PFSK-1 (cell line): ENCODE measurements around the gene EIF4B.

Source experiments
- POLR2AphosphoS5 ChIP-seq: IDR thresholded peaks from 2 replicates; pipeline ENCODE4 v1.6.1; 2012; ENCODE audit warnings: low read depth, mild to moderate bottlenecking, control low read depth, low read length, moderate library complexity
- TAF1 ChIP-seq: IDR thresholded peaks from 2 replicates; pipeline ENCODE4 v1.6.1; 2012; ENCODE audit warnings: low read length, control low read depth, borderline replicate concordance; ENCODE audit not compliant: insufficient read depth
- TF ChIP-seq, protein P1 (sequence below), 2 experiments: IDR thresholded peaks; 2 replicates each; pipeline versions ENCODE4 v1.6.1 to v1.8.0; 2011 to 2012; ENCODE audit warnings: low read depth in 2 of 2, low read length in 2 of 2, control low read depth in 1 of 2, inconsistent platforms in 1 of 2, mild to moderate bottlenecking in 1 of 2, moderate library complexity in 1 of 2; ENCODE audit not compliant: insufficient read depth in 1 of 2

- no peak for TF ChIP-seq POLR2AphosphoS5
- TF ChIP-seq TAF1 = no peak
- TF ChIP-seq, protein P1, sequence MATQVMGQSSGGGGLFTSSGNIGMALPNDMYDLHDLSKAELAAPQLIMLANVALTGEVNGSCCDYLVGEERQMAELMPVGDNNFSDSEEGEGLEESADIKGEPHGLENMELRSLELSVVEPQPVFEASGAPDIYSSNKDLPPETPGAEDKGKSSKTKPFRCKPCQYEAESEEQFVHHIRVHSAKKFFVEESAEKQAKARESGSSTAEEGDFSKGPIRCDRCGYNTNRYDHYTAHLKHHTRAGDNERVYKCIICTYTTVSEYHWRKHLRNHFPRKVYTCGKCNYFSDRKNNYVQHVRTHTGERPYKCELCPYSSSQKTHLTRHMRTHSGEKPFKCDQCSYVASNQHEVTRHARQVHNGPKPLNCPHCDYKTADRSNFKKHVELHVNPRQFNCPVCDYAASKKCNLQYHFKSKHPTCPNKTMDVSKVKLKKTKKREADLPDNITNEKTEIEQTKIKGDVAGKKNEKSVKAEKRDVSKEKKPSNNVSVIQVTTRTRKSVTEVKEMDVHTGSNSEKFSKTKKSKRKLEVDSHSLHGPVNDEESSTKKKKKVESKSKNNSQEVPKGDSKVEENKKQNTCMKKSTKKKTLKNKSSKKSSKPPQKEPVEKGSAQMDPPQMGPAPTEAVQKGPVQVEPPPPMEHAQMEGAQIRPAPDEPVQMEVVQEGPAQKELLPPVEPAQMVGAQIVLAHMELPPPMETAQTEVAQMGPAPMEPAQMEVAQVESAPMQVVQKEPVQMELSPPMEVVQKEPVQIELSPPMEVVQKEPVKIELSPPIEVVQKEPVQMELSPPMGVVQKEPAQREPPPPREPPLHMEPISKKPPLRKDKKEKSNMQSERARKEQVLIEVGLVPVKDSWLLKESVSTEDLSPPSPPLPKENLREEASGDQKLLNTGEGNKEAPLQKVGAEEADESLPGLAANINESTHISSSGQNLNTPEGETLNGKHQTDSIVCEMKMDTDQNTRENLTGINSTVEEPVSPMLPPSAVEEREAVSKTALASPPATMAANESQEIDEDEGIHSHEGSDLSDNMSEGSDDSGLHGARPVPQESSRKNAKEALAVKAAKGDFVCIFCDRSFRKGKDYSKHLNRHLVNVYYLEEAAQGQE (IDR thresholded peaks at IDR 0.05; ENCODE audit: insufficient read depth in 1 of 2, low read depth in 2 of 2, low read length in 2 of 2) = no peak
Measured at GRCh38 chr12:53007343-53007742, 1.1 kb downstream of the EIF4B start.
